GM18498 (cell line): ENCODE results near the gene FAM83B.
"Not testable (repeated sequence)": the region's sequence is repeated elsewhere in the genome, so short reads cannot be mapped to it uniquely, and the experiment has no call there.

ENCODE experiments used
- ATAC-seq: cut with Tn5 transposase; IDR thresholded peaks from one replicate; pipeline ENCODE4 v1.9.1; 2021; ENCODE audit warnings: mild to moderate bottlenecking, moderate library complexity; ENCODE audit not compliant: unreplicated experiment

The FAM83B gene

DNA sequence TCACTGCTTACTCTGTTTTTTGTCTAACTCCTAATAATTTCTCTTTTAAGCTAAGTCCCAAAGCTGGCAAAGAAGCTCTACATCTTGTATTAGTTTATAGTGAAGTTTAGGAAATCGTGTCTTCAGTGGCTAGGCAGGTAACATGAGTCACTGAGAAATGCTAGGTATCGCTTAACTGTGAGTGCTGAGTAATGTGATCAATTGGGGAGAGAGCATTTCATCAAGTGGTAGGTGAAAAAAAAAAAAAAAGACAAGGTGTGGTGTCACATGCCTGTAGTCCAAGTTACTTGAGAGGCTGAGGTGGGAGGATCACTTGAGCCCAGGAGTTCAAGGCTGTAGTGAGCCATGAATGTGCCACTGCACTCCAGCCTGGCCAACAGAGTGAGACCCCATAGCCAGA is 125.3 kb downstream of the FAM83B start:
- no peak for ATAC-seq

DNA sequence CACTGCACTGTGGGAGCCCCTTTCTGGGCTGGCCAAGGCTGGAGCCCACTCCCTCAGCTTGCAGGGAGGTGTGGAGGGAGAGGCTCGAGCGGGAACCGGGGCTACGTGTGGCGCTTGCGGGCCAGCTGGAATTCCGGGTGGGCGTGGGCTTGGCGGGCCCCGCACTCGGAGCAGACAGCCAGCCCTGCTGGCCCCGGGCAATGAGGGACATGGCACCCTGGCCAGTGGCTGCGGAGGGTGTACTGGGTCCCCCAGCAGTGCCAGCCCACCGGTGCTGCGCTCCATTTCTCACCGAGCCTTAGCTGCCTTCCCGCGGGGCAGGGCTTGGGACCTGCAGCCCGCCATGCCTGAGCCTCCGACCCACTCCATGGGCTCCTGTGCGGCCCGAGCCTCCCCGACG is 132.6 kb downstream of the FAM83B start:
- not testable (repeated sequence) for ATAC-seq

DNA sequence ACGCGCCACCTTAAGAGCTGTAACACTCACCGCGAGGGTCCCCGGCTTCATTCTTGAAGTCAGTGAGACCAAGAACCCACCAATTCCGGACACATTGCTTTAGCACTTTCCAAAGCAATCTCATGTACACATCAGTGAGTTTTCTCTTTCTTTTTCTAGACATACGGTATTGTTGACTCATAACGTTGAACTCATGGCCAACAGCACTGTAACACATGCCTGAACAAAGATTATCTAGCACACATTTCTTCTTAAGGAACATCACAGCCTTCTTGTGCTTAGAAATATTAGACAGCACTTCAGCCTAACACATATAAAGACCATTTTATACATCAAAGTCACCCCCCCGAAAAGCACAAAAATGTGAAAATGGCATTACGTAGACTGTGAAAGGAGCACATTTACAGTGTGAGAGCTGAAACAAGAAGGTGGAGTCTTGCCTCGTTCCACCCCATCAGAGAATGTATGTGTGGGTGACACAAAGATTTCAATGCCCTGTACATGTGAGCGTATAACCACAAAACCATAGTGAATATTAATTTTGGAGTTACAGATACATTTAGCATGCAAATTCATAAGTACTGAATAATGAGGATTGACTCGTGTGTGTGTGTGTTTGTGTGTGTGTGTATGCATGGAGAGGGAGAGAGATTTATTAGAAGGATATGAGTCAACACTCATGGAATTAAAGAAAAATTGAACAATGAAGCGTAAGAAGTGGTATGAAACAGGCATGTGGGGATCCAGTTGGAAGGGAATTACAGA is 134.1 kb downstream of the FAM83B start:
- ATAC-seq = no peak

DNA sequence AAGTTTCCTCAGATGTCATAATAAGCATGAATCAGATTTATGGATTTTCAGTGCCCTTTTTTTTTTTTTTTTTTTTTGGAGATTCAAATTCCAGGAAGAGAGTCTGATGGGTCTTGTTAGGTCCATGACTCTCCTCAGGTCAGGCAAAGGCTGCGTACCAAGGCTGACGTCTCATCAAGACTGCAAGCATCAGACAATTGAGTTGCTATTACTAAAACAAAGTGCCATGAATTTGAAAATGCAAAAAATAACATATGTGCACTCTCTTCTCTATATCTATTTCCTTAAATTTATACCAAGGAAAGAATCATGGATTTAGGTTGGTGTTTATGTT is 134.7 kb downstream of the FAM83B start:
- ATAC-seq = no peak

DNA sequence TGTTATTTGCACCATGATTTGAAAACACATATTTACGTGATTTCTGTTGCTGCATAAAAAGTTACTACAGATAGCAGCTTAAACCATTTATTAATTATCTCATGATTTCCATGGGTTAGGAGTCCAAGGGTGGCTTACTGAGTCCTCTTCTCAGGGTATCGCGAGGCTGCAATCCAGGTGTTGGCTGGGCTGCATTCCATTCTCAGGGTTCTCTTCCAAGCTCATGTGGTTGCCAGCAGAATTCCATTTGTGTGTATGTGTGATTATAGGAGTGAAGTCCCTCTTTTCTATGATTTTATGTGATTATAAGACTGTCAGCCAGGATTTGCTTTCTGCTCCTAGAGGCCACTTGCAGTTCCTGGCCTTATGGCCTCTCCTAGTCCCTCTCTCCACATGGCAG is 135.1 kb downstream of the FAM83B start:
- ATAC-seq = no peak

DNA sequence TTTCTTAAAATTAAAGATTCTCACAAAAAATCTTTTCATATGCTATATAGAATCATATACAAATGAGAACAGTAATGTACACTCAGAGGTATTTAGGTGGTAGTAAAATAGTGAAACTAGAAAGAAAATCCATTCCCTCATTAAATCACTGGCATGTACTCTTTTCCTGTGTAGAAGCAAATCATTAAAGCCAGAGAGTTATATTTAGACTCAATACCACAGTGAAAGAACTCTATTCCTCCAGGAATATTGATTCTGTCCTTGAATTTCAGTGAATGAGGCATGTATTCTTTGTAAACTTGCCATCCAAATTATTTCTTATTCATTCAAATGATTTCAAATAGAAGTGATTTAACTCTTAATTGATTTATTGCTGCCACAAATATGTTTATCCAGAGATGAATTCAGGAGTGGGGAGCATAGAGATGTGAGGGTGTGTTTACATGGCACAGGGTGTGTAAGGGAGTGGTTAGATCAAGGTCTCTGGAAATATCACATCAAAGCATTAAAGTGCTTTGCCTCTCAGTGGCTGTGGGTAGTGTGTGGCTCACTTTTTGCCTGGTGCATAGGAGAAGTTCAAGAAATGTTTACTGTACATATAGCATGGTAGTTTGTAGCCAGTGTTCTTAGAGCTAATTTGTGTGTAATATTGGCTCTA is 141.2 kb downstream of the FAM83B start:
- no peak for ATAC-seq

DNA sequence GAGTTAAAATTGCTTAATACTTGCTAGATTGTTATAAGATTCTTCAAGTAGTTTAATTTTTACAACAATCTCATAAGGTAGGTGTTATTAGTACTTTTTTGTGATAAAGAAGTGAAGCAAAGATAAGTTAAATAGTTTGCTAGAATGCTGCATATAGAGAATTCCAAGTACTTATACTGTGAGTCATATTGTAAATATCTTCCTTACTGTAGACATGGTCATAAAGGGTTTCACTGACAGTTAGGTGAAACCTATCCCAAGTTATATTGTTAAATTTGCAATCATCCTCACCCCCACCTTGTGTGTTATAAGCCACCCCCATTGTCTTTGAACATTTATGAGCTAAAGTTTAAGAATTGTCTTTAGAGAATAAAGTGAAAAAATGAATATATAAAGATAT is 142.0 kb downstream of the FAM83B start:
- ATAC-seq = no peak

DNA sequence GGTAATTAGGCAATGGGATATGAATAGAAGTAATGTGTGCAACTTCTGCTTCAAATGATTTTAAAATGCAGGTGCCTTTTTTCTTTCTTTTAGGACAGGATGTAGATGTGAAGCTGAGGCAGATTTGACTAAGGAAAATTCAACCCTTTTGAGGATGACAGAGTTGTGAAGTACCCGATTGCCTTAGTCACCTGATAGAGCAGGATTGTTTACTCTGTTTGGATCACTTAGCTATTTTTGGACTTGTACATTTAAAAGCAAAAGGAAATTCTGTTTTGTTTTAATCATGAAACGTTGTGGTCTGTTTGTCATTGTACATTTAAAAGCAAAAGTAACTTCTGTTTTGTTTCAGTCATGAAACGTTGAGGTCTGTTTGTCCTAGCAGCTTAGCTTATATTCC is 143.4 kb downstream of the FAM83B start:
- ATAC-seq = no peak
